ENCODE results near the gene GBP6. TPM values are rescaled to one million over a fixed set of nuclear protein-coding genes. Genes with fewer than 3 reads are reported as not detected.
A peak's percentile ranks its signal among the peaks of the same experiment; 100 is the strongest.

Gene GBP6
- total RNA-seq (0.12 TPM in 1 of 2 replicates, not detected in the other), polyA plus RNA-seq (not detected in 2 replicates), polyA minus RNA-seq (0.21 TPM in 1 of 2 replicates, not detected in the other)
- 0.09 TPM for total RNA-seq (2013)

DNA sequence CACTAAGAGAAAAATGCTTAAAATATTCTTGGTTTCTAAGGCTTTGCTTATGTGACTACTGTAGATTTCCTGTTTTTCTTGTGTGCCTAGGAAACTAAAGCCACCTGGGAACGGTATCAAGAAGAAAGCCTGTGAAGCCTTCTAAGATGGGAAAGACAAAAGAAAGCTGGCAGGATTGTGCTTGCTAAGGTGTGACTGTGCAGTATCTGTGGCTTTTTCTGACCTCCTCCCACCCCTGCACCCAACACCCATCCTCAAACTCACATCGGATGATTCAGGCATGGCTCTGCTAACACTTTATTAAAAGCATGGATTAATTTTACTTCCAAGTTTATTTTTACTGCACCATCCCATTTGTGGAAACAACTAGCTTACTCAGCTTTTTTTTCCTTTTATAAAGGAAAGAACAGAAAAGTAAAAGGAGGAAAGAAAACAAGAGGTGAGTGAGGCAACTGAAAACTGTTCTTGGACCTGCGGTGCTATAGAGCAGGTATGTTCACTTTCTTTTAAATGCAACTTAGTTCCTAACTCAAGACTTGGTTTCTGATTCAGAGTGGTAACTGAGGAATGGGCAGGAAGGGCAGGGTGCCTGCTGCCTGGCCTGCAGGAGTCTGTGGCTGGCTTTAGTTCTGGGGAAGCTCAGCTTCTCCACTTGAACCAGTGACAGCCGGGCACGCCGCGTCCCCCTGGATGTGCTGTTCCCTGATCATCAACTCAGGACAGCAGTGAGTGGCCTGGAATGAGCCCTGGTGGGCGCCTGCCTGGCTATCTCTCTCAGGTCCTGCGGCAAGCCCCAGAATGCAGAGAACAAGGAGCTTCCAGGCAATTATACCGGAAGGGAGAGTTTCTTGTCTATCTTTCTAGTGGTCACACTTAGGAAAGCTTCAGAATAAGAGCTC lies at the start of gene GBP6:
Gene GBP6 (plus strand): TSS at position 422 of the 899 bp plus-strand sequence. CDS start 4,493 bp downstream, outside the sequence.
- 97% methylated on average over 8 of the region's 10 CpGs for WGBS (ENCODE audit: insufficient coverage)
- no peaks in the 10 kb centered on the region for H3K4me1 ChIP-seq (ENCODE audit: control insufficient read depth in 2 of 2, insufficient read depth in 2 of 2, low read length in 2 of 2)
- CTCF ChIA-PET, result interaction anchor here (2.4 to 9.2 kb wide), 3 partner anchors 278 to 380 kb away, joined by 11 to 150 read pairs (median 17); no protein-coding TSS in a partner anchor
- no peak for ATAC-seq (ENCODE audit: low read depth)
- H3K4me3 ChIP-seq (ENCODE audit: control extremely low read depth in 1 of 5, extremely low read depth in 1 of 5, insufficient read depth in 1 of 5, low read depth in 2 of 5, low read length in 4 of 5), result no peak within 1 kb of the TSS
- no peaks in the 10 kb centered on the region for H3K79me2 ChIP-seq (ENCODE audit: control insufficient read depth, insufficient read depth, low read length)
- no peak within 1 kb of the TSS for H3K4me2 ChIP-seq (replicated peaks; ENCODE audit: low read depth, low read length, poor library complexity, severe bottlenecking)
- no peaks in the 10 kb centered on the region for H3K4me1 Mint-ChIP-seq
- H3K27ac ChIP-seq (ENCODE audit: low read length in 2 of 2), result no peak within 1 kb of the TSS
- no peaks in the 10 kb centered on the region for H3K36me3 ChIP-seq (replicated peaks in 1 of 2; ENCODE audit: control extremely low read depth in 1 of 2, control insufficient read depth in 1 of 2, extremely low read depth in 1 of 2, insufficient read depth in 2 of 2, low read length in 1 of 2)
- no peak within 1 kb of the TSS for H3K27ac Mint-ChIP-seq
- no peaks in the 10 kb centered on the region for H3K27me3 ChIP-seq (replicated peaks in 1 of 4; ENCODE audit: control extremely low read depth in 1 of 4, control insufficient read depth in 3 of 4, insufficient read depth in 4 of 4, low read length in 3 of 4)
- no peak within 1 kb of the TSS for H3K4me3 Mint-ChIP-seq
- peak within 1 kb of the TSS; percentile 12 for H2AFZ ChIP-seq (ENCODE audit: insufficient read depth, low read depth, low read length, poor library complexity, severe bottlenecking)
- H3K9me3 Mint-ChIP-seq (ENCODE audit: insufficient read depth), result no peaks in the 10 kb centered on the region
- H3K9me3 ChIP-seq (ENCODE audit: control extremely low read depth in 1 of 3, control insufficient read depth in 2 of 3, insufficient read depth in 1 of 3, low read length in 2 of 3), result no peaks in the 10 kb centered on the region
- POLR2A ChIA-PET, result no interaction called here
- H3K9ac ChIP-seq (ENCODE audit: low read length), result no peak within 1 kb of the TSS
- DNase-seq, result no peak
- peaks cover 6% of the 10 kb centered on the region for H3K27me3 Mint-ChIP-seq
- no peak for TF ChIP-seq EZH2 (IDR thresholded peaks at IDR 0.05; ENCODE audit: borderline replicate concordance, insufficient read depth, low read depth, low read length, poor library complexity, severe bottlenecking)
- TF ChIP-seq CTCF (IDR thresholded peaks at IDR 0.05), result no peak
- intact Hi-C loops (cut with micrococcal nuclease), result no loop called here
- H4K20me1 ChIP-seq (ENCODE audit: control insufficient read depth, insufficient read depth, low read length, poor library complexity, severe bottlenecking), result no peaks in the 10 kb centered on the region

GRCh38 chr1:89322402-89322801 lies 41.5 kb upstream of the GBP6 start:
- no peak overlapping the region for H3K27ac ChIP-seq (ENCODE audit: low read length in 2 of 2)
- Mint-ChIP-seq H3K9me3 (ENCODE audit: insufficient read depth) (peaks cover 10% of the 10 kb centered on the region), H3K27me3 (peaks cover 29% of the 10 kb centered on the region), H3K4me1 (no peaks in the 10 kb centered on the region), H3K27ac (no peak overlapping the region), H3K4me3 (no peak overlapping the region)
- no peaks in the 10 kb centered on the region for H3K27me3 ChIP-seq (replicated peaks in 1 of 4; ENCODE audit: control extremely low read depth in 1 of 4, control insufficient read depth in 3 of 4, insufficient read depth in 4 of 4, low read length in 3 of 4)
- intact Hi-C loops (cut with micrococcal nuclease), result no loop called here
- H3K4me1 ChIP-seq (ENCODE audit: control insufficient read depth in 2 of 2, insufficient read depth in 2 of 2, low read length in 2 of 2), result no peaks in the 10 kb centered on the region
- TF ChIP-seq CTCF (IDR thresholded peaks at IDR 0.05) (no peak), EZH2 (IDR thresholded peaks at IDR 0.05; ENCODE audit: borderline replicate concordance, insufficient read depth, low read depth, low read length, poor library complexity, severe bottlenecking) (no peak)
- H3K4me3 ChIP-seq (ENCODE audit: control extremely low read depth in 1 of 5, extremely low read depth in 1 of 5, insufficient read depth in 1 of 5, low read depth in 2 of 5, low read length in 4 of 5), result no peak overlapping the region
- H3K9me3 ChIP-seq (ENCODE audit: control extremely low read depth in 1 of 3, control insufficient read depth in 2 of 3, insufficient read depth in 1 of 3, low read length in 2 of 3), result peaks cover 2 to 5% (median 3%) of the 10 kb centered on the region in 3 donors
- ATAC-seq (ENCODE audit: low read depth), result no peak
- POLR2A ChIA-PET, result no interaction called here
- no peak overlapping the region for H3K4me2 ChIP-seq (replicated peaks; ENCODE audit: low read depth, low read length, poor library complexity, severe bottlenecking)
- CTCF ChIA-PET, result no interaction called here
- no peaks in the 10 kb centered on the region for H4K20me1 ChIP-seq (ENCODE audit: control insufficient read depth, insufficient read depth, low read length, poor library complexity, severe bottlenecking)
- no peaks in the 10 kb centered on the region for H3K36me3 ChIP-seq (replicated peaks in 1 of 2; ENCODE audit: control extremely low read depth in 1 of 2, control insufficient read depth in 1 of 2, extremely low read depth in 1 of 2, insufficient read depth in 2 of 2, low read length in 1 of 2)
- H2AFZ ChIP-seq (ENCODE audit: insufficient read depth, low read depth, low read length, poor library complexity, severe bottlenecking), result no peak overlapping the region
- H3K79me2 ChIP-seq (ENCODE audit: control insufficient read depth, insufficient read depth, low read length), result no peaks in the 10 kb centered on the region
- H3K9ac ChIP-seq (ENCODE audit: low read length), result no peak overlapping the region
- no peak for DNase-seq
- no CpG with 5 or more reads among the region's 1 CpG for WGBS (ENCODE audit: insufficient coverage)

Data from B cell (primary cell).